LNCaP clone FGC (cell line): Measurements from ENCODE around the gene KIF3A.

Experiments
- DNase-seq: peaks from one replicate; pipeline ENCODE4 v3.0.0-alpha.2; 2011; ENCODE audit warnings: low read depth
- H3K4me3 ChIP-seq: 2 replicates; pipeline ENCODE4 v1.5.1; 2011; ENCODE audit warnings: mild to moderate bottlenecking, low read depth, low read length, control low read depth
- TF ChIP-seq, protein P1 (sequence below): IDR thresholded peaks from 2 replicates; pipeline ENCODE4 v1.5.1; 2012; ENCODE audit warnings: mild to moderate bottlenecking; ENCODE audit not compliant: control insufficient read depth, insufficient read depth; ENCODE audit errors: extremely low read depth

KIF3A gene

DNA sequence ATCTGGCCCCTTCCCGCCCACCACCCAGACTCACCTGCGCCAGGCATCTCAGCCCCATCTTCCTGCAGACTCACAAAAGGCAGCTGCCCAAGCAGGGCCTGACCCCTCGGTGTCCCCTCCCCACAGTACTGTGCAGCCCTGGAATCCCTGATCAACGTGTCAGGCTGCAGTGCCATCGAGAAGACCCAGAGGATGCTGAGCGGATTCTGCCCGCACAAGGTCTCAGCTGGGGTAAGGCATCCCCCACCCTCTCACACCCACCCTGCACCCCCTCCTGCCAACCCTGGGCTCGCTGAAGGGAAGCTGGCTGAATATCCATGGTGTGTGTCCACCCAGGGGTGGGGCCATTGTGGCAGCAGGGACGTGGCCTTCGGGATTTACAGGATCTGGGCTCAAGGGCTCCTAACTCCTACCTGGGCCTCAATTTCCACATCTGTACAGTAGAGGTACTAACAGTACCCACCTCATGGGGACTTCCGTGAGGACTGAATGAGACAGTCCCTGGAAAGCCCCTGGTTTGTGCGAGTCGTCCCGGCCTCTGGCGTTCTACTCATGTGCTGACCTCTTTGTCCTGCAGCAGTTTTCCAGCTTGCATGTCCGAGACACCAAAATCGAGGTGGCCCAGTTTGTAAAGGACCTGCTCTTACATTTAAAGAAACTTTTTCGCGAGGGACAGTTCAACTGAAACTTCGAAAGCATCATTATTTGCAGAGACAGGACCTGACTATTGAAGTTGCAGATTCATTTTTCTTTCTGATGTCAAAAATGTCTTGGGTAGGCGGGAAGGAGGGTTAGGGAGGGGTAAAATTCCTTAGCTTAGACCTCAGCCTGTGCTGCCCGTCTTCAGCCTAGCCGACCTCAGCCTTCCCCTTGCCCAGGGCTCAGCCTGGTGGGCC is 77.5 kb downstream of the KIF3A start:
- H3K4me3 ChIP-seq, result no peak overlapping the region
- no peak for DNase-seq
- TF ChIP-seq, protein P1, sequence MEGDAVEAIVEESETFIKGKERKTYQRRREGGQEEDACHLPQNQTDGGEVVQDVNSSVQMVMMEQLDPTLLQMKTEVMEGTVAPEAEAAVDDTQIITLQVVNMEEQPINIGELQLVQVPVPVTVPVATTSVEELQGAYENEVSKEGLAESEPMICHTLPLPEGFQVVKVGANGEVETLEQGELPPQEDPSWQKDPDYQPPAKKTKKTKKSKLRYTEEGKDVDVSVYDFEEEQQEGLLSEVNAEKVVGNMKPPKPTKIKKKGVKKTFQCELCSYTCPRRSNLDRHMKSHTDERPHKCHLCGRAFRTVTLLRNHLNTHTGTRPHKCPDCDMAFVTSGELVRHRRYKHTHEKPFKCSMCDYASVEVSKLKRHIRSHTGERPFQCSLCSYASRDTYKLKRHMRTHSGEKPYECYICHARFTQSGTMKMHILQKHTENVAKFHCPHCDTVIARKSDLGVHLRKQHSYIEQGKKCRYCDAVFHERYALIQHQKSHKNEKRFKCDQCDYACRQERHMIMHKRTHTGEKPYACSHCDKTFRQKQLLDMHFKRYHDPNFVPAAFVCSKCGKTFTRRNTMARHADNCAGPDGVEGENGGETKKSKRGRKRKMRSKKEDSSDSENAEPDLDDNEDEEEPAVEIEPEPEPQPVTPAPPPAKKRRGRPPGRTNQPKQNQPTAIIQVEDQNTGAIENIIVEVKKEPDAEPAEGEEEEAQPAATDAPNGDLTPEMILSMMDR, result no peak

GRCh38 chr5:132658381-132659302 is 78.7 kb downstream of the KIF3A start:
- TF ChIP-seq, protein P1, result no peak
- no peak for DNase-seq
- H3K4me3 ChIP-seq, result no peak overlapping the region

DNA sequence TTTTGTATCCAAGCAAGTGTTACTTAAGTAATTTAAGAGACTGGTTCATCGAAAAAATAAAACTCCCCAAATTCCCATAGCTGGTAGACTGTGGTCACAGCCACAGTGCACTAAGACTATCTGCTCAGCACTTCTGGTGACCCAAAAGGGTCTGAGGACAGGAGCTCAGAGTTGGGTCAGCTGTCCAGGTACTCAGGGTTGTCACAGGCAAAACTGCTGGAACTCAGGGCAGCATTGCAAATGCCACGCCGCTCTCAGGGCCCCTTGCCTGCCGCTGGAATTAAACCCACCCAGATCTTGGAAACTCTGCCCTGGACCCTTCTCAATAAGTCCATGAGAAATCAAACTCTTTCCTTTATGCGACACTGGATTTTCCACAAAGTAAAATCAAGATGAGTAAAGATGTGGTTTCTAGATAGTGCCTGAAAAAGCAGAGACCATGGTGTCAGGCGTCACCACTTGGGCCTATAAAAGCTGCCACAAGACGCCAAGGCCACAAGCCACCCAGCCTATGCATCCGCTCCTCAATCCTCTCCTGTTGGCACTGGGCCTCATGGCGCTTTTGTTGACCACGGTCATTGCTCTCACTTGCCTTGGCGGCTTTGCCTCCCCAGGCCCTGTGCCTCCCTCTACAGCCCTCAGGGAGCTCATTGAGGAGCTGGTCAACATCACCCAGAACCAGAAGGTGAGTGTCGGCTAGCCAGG is 79.5 kb downstream of the KIF3A start, which contains the start of gene IL13:
Gene IL13 (plus strand): TSS at position 498 of the 705 bp plus-strand sequence. CDS start 14 bp downstream, at position 512.
- no peak for DNase-seq
- TF ChIP-seq, protein P1, result no peak
- H3K4me3 ChIP-seq, result no peak within 1 kb of the TSS

GRCh38 chr5:132656774-132657355 is 80.5 kb downstream of the KIF3A start:
- DNase-seq, result no peak
- TF ChIP-seq, protein P1, result no peak
- no peak overlapping the region for H3K4me3 ChIP-seq

DNA sequence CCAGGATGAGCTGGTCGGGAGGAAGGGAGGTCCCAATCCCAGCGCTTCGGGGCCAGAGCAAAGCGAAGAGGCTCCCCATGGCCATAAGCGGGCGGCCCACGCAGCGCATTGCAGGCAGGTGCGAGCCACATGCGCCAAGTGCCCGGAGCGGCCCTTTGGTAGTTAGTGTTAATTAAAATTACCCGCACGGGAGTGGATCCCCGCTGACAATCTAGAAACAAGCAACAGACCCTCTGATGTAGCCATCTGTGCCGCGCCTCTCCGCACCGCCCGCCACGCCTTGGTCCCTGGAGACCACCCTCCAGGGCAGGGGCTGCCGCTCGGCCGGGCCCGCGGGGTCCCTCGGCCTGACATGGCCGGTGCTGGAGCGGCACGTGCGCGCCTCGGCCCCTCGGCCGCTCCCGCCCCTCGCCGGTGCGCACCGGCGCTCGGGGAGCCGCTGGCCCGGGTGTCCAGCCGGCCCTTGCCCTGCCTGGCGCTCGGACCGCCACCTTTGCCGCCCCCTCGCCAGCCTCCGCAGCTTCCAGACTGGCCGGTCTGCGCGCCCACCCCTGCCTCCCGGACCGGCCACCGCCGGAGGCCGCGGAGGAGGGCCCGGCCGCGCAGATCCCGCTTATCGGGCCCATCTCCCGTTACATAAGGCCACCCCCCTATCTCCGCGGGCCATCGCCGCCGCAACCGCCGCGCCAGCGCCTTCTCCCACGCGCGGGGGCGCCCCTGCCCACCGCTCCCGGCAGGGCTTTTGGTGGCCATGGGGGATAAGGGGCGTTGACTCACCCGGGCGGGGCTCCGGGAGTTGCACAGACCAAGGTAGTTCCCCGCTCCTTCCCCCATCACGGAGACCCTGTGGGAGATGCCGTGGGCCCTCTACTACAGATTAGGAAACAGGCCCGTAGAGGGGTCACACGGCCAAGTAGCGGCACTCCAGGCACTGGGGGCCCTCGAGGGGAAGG is 81.2 kb downstream of the KIF3A start:
- TF ChIP-seq, protein P1, result no peak
- DNase-seq, result no peak
- H3K4me3 ChIP-seq, result no peak overlapping the region
